ENCODE results near the gene ATE1. TPM values are rescaled to one million over a fixed set of nuclear protein-coding genes. Genes with fewer than 3 reads are reported as not detected.

Gene ATE1
- total and polyA plus RNA-seq, 4 donors = 8.3 to 30.0 (median 17.8) TPM

DNA sequence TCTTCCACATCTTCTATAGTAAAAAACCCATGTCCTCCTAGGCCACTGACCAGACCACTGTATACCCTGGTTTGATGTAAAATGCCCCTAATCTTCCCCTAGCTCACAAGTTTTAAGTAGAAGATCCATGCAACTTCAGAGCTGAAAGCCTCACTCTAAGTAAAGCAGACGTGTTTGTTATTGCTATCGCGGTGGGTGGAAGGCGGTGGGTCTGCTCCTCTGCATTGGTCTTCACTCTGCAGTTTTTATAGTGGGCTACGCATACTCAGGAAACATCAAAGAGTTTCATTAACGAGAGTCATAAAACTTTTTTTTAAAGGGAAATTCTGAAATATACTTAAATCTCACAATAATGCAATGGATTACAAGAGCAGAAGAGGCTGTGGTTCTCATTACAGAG lies 91.7 kb downstream of the ATE1 start:
- ATAC-seq (ENCODE audit: low FRiP score) = no peak
- no peaks in the 10 kb centered on the region for H3K9me3 ChIP-seq (ENCODE audit: control insufficient read depth, low read length)
- no peak overlapping the region for H3K27ac ChIP-seq (ENCODE audit: low read depth in 1 of 2, low read length in 2 of 2)
- no peaks in the 10 kb centered on the region for H3K4me1 ChIP-seq (ENCODE audit: control insufficient read depth in 1 of 2, insufficient read depth in 2 of 2, low read length in 2 of 2)
- WGBS, 2 donors = 90 to 94% methylated on average over 6 of the region's 6 CpGs
- no peak overlapping the region for H3K4me3 ChIP-seq (ENCODE audit: low read length in 2 of 2)
- DNase-seq = no peak
- peaks cover 0 to 2% of the 10 kb centered on the region in 2 donors for H3K36me3 ChIP-seq (ENCODE audit: control insufficient read depth in 1 of 2, insufficient read depth in 2 of 2, low read length in 1 of 2)
- no peaks in the 10 kb centered on the region for H3K27me3 ChIP-seq (ENCODE audit: control insufficient read depth in 1 of 2, insufficient read depth in 2 of 2, low read length in 1 of 2)
- intact Hi-C loops (cut with DNase I) = no loop called here

GRCh38 chr10:121835376-121835775 lies 92.5 kb downstream of the ATE1 start:
- WGBS, 2 donors = 90 to 93% methylated on average over 2 of the region's 2 CpGs
- intact Hi-C loops (cut with DNase I) = no loop called here
- Histone ChIP-seq H3K27me3 (ENCODE audit: control insufficient read depth in 1 of 2, insufficient read depth in 2 of 2, low read length in 1 of 2) (no peaks in the 10 kb centered on the region), H3K9me3 (ENCODE audit: control insufficient read depth, low read length) (no peaks in the 10 kb centered on the region), H3K36me3 (ENCODE audit: control insufficient read depth in 1 of 2, insufficient read depth in 2 of 2, low read length in 1 of 2) (peaks cover 0 to 2% of the 10 kb centered on the region in 2 donors), H3K4me3 (ENCODE audit: low read length in 2 of 2) (no peak overlapping the region), H3K27ac (ENCODE audit: low read depth in 1 of 2, low read length in 2 of 2) (no peak overlapping the region), H3K4me1 (ENCODE audit: control insufficient read depth in 1 of 2, insufficient read depth in 2 of 2, low read length in 2 of 2) (no peaks in the 10 kb centered on the region)
- no peak for DNase-seq
- ATAC-seq (ENCODE audit: low FRiP score) = no peak

GRCh38 chr10:121834757-121835156 lies 93.1 kb downstream of the ATE1 start:
- Histone ChIP-seq H3K9me3 (ENCODE audit: control insufficient read depth, low read length) (no peaks in the 10 kb centered on the region), H3K4me1 (ENCODE audit: control insufficient read depth in 1 of 2, insufficient read depth in 2 of 2, low read length in 2 of 2) (no peaks in the 10 kb centered on the region), H3K36me3 (ENCODE audit: control insufficient read depth in 1 of 2, insufficient read depth in 2 of 2, low read length in 1 of 2) (peaks cover 0 to 2% of the 10 kb centered on the region in 2 donors), H3K27me3 (ENCODE audit: control insufficient read depth in 1 of 2, insufficient read depth in 2 of 2, low read length in 1 of 2) (no peaks in the 10 kb centered on the region), H3K4me3 (ENCODE audit: low read length in 2 of 2) (no peak overlapping the region), H3K27ac (ENCODE audit: low read depth in 1 of 2, low read length in 2 of 2) (no peak overlapping the region)
- intact Hi-C loops (cut with DNase I) = no loop called here
- DNase-seq (no peak), ATAC-seq (ENCODE audit: low FRiP score) (no peak)
- WGBS, 2 donors = 74 to 76% methylated on average over 4 of the region's 4 CpGs

DNA sequence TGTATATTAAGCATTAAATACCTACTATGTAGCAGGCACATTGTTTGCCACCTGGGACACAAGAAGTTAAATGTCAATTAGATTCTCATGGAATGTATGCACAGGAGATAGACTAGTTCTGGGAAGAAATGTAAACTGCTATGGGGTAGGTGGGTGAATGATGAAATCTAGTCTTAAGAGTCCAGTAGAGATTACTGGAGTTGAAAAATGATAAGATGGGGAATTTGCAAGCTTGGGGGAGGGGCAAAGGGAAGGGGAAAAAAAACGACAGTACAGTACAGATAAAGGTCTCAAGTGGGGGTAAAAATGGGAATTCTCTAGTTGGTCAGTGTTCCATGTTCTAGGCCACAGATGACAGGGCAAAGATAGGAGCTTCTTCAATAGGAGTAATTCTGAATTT lies 94.4 kb downstream of the ATE1 start:
- H3K4me3 ChIP-seq (ENCODE audit: low read length in 2 of 2) = no peak overlapping the region
- DNase-seq = no peak
- ATAC-seq (ENCODE audit: low FRiP score) = no peak
- no peak overlapping the region for H3K27ac ChIP-seq (ENCODE audit: low read depth in 1 of 2, low read length in 2 of 2)
- WGBS, 2 donors = 54 to 56% methylated on average over 1 of the region's 1 CpG
- intact Hi-C loops (cut with DNase I) = no loop called here
- H3K27me3 ChIP-seq (ENCODE audit: control insufficient read depth in 1 of 2, insufficient read depth in 2 of 2, low read length in 1 of 2) = no peaks in the 10 kb centered on the region
- no peaks in the 10 kb centered on the region for H3K9me3 ChIP-seq (ENCODE audit: control insufficient read depth, low read length)
- peaks cover 0 to 4% of the 10 kb centered on the region in 2 donors for H3K36me3 ChIP-seq (ENCODE audit: control insufficient read depth in 1 of 2, insufficient read depth in 2 of 2, low read length in 1 of 2)
- H3K4me1 ChIP-seq (ENCODE audit: control insufficient read depth in 1 of 2, insufficient read depth in 2 of 2, low read length in 2 of 2) = no peaks in the 10 kb centered on the region

DNA sequence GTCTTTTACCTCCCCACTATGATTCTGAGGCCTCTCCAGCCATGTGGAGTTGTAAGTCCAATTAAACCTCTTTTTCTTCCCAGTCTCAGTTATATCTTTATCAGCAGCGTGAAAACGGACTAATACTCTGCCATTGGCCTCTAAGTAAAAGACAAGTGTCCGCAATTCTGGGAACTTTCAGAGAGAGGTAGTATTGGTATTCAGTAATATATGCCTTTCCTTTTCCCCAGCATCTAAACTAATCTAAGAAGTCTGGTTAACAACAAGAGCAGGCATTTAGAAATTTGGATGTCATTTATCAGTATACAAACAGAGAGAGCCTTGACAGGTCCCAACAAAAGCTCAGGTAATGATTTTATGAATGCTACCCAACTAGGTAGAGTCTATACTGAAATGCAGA lies 95.2 kb downstream of the ATE1 start:
- Histone ChIP-seq H3K4me1 (ENCODE audit: control insufficient read depth in 1 of 2, insufficient read depth in 2 of 2, low read length in 2 of 2) (no peaks in the 10 kb centered on the region), H3K27me3 (ENCODE audit: control insufficient read depth in 1 of 2, insufficient read depth in 2 of 2, low read length in 1 of 2) (no peaks in the 10 kb centered on the region), H3K4me3 (ENCODE audit: low read length in 2 of 2) (no peak overlapping the region), H3K9me3 (ENCODE audit: control insufficient read depth, low read length) (no peaks in the 10 kb centered on the region), H3K36me3 (ENCODE audit: control insufficient read depth in 1 of 2, insufficient read depth in 2 of 2, low read length in 1 of 2) (peaks cover 0 to 7% of the 10 kb centered on the region in 2 donors), H3K27ac (ENCODE audit: low read depth in 1 of 2, low read length in 2 of 2) (no peak overlapping the region)
- WGBS, 2 donors = 96 to 97% methylated on average over 3 of the region's 3 CpGs
- intact Hi-C loops (cut with DNase I) = no loop called here
- DNase-seq (no peak), ATAC-seq (ENCODE audit: low FRiP score) (no peak)

DNA sequence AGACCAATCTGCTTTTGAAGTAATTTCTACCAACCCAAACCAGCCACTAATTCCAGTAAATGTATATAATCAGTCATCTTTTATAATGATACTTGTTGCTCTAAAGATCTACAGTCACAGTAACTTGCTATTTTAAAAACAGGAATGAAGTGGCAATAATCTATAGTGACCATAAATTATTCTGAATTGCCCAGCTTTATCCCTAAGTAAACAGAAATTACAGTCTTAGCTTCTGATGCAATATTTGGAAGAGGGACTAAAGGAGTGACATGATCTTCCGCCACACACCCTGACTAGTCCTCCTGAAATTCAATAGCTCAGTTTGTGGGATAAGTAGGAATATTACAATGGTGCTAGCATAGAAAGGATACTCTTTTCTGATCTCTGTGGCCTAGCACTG lies 96.1 kb downstream of the ATE1 start:
- no peak overlapping the region for H3K27ac ChIP-seq (ENCODE audit: low read depth in 1 of 2, low read length in 2 of 2)
- no peaks in the 10 kb centered on the region for H3K9me3 ChIP-seq (ENCODE audit: control insufficient read depth, low read length)
- H3K36me3 ChIP-seq (ENCODE audit: control insufficient read depth in 1 of 2, insufficient read depth in 2 of 2, low read length in 1 of 2) = peaks cover 0 to 7% of the 10 kb centered on the region in 2 donors
- intact Hi-C loops (cut with DNase I) = no loop called here
- no peak for DNase-seq
- no peaks in the 10 kb centered on the region for H3K4me1 ChIP-seq (ENCODE audit: control insufficient read depth in 1 of 2, insufficient read depth in 2 of 2, low read length in 2 of 2)
- WGBS, 2 donors = 88 to 91% methylated on average over 1 of the region's 1 CpG
- no peaks in the 10 kb centered on the region for H3K27me3 ChIP-seq (ENCODE audit: control insufficient read depth in 1 of 2, insufficient read depth in 2 of 2, low read length in 1 of 2)
- no peak for ATAC-seq (ENCODE audit: low FRiP score)
- H3K4me3 ChIP-seq (ENCODE audit: low read length in 2 of 2) = no peak overlapping the region

DNA sequence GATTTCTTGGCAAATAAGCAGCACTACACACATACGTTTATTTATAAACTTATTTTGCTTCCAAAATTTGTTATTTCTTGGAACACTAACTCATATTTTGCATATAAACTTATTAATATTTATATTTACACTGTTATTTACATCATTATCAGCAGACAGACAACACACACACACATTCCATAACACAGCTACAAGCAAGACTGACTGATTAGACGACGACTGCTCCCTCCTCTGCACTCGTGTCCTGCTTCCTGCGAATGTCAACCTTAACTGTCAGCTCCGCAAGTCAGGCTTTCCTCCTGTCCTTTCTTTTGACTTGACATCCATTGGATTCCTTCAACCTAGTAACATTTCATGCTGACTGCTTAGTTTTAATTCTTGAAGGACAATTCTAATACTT lies 96.6 kb downstream of the ATE1 start:
- Histone ChIP-seq H3K36me3 (ENCODE audit: control insufficient read depth in 1 of 2, insufficient read depth in 2 of 2, low read length in 1 of 2) (peaks cover 0 to 7% of the 10 kb centered on the region in 2 donors), H3K9me3 (ENCODE audit: control insufficient read depth, low read length) (no peaks in the 10 kb centered on the region), H3K27me3 (ENCODE audit: control insufficient read depth in 1 of 2, insufficient read depth in 2 of 2, low read length in 1 of 2) (no peaks in the 10 kb centered on the region), H3K4me3 (ENCODE audit: low read length in 2 of 2) (no peak overlapping the region), H3K4me1 (ENCODE audit: control insufficient read depth in 1 of 2, insufficient read depth in 2 of 2, low read length in 2 of 2) (no peaks in the 10 kb centered on the region), H3K27ac (ENCODE audit: low read depth in 1 of 2, low read length in 2 of 2) (no peak overlapping the region)
- 82 to 86% methylated on average over 6 of the region's 6 CpGs for WGBS, 2 donors
- no peak for DNase-seq
- no peak for ATAC-seq (ENCODE audit: low FRiP score)
- intact Hi-C loops (cut with DNase I) = no loop called here

GRCh38 chr10:121830101-121830500 lies 97.7 kb downstream of the ATE1 start:
- 62 to 71% methylated on average over 2 of the region's 2 CpGs for WGBS, 2 donors
- H3K36me3 ChIP-seq (ENCODE audit: control insufficient read depth in 1 of 2, insufficient read depth in 2 of 2, low read length in 1 of 2) = peaks cover 0 to 5% of the 10 kb centered on the region in 2 donors
- intact Hi-C loops (cut with DNase I) = no loop called here
- no peak overlapping the region for H3K4me3 ChIP-seq (ENCODE audit: low read length in 2 of 2)
- no peaks in the 10 kb centered on the region for H3K9me3 ChIP-seq (ENCODE audit: control insufficient read depth, low read length)
- no peak for DNase-seq
- no peaks in the 10 kb centered on the region for H3K4me1 ChIP-seq (ENCODE audit: control insufficient read depth in 1 of 2, insufficient read depth in 2 of 2, low read length in 2 of 2)
- ATAC-seq (ENCODE audit: low FRiP score) = no peak
- H3K27ac ChIP-seq (ENCODE audit: low read depth in 1 of 2, low read length in 2 of 2) = no peak overlapping the region
- no peaks in the 10 kb centered on the region for H3K27me3 ChIP-seq (ENCODE audit: control insufficient read depth in 1 of 2, insufficient read depth in 2 of 2, low read length in 1 of 2)

- intact Hi-C loops (cut with DNase I) = loop anchor here in 1 of 2 donors (10.0 kb wide), 1 partner anchor 57 kb away; no protein-coding TSS in a partner anchor
- 89 to 90% methylated on average over 5 of the region's 5 CpGs for WGBS, 2 donors
Observed at GRCh38 chr10:121828045-121828444, 99.8 kb downstream of the ATE1 start.

More at GRCh38 chr10:121828045-121828444, 99.8 kb downstream of the ATE1 start:
- H3K4me1 ChIP-seq (ENCODE audit: control insufficient read depth in 1 of 2, insufficient read depth in 2 of 2, low read length in 2 of 2) = no peaks in the 10 kb centered on the region
- H3K4me3 ChIP-seq (ENCODE audit: low read length in 2 of 2) = no peak overlapping the region
- ATAC-seq (ENCODE audit: low FRiP score) (no peak), DNase-seq (no peak)
- H3K36me3 ChIP-seq (ENCODE audit: control insufficient read depth in 1 of 2, insufficient read depth in 2 of 2, low read length in 1 of 2) = peaks cover 0 to 5% of the 10 kb centered on the region in 2 donors
- H3K9me3 ChIP-seq (ENCODE audit: control insufficient read depth, low read length) = no peaks in the 10 kb centered on the region
- H3K27me3 ChIP-seq (ENCODE audit: control insufficient read depth in 1 of 2, insufficient read depth in 2 of 2, low read length in 1 of 2) = no peaks in the 10 kb centered on the region
- H3K27ac ChIP-seq (ENCODE audit: low read depth in 1 of 2, low read length in 2 of 2) = no peak overlapping the region
